Activated T-cell treated with anti-CD3 and anti-CD28 coated beads, Interleukin-2, amount 50 U/mL, for 72 hours (primary cell): ENCODE results near the gene ELP1. TPM values are rescaled to one million over a fixed set of nuclear protein-coding genes. Genes with fewer than 3 reads are reported as not detected.
"Not testable (repeated sequence)": the region's sequence is repeated elsewhere in the genome, so short reads cannot be mapped to it uniquely, and the experiment has no call there.

Source experiments
- ATAC-seq, 2 donors: fragments of 150-1000 bp; cut with Tn5 transposase; replicated peaks in 1 of 2; 2 replicates each; pipeline ENCODE4 v1.10.0; 2021; ENCODE audit warnings: moderate library complexity in 2 of 2, mild to moderate bottlenecking in 1 of 2
- DNase-seq, 2 donors: peaks; one replicate each; pipeline ENCODE4 v3.0.0; 2021 to 2022; ENCODE audit warnings: mixed read lengths in 1 of 2
- H3K27ac Mint-ChIP-seq: one replicate; pipeline ENCODE4 v1.8.0; 2022; ENCODE audit warnings: mild to moderate bottlenecking, moderate library complexity, mixed read lengths
- H3K27me3 Mint-ChIP-seq: one replicate; pipeline ENCODE4 v1.8.0; 2022; ENCODE audit warnings: low read depth, mixed read lengths
- H3K36me3 Mint-ChIP-seq, 2 donors: one replicate each; pipeline ENCODE4 v1.8.0; 2022; ENCODE audit warnings: mixed read lengths in 2 of 2, mild to moderate bottlenecking in 1 of 2; ENCODE audit not compliant: insufficient read depth in 2 of 2
- H3K4me1 Mint-ChIP-seq: one replicate; pipeline ENCODE4 v1.8.0; 2022; ENCODE audit warnings: low read depth, mixed read lengths
- H3K4me3 Mint-ChIP-seq, 2 donors: one replicate each; pipeline ENCODE4 v1.8.0; 2022; ENCODE audit warnings: mild to moderate bottlenecking in 2 of 2, mixed read lengths in 2 of 2, moderate library complexity in 2 of 2
- H3K9me3 Mint-ChIP-seq, 2 donors: one replicate each; pipeline ENCODE4 v1.8.0; 2022; ENCODE audit warnings: mixed read lengths in 2 of 2
- total RNA-seq, 2 donors: library from RNA; stranded (reverse); gene quantifications; one replicate each; pipeline ENCODE4 v1.2.3, GENCODE V29; 2022

The ELP1 gene
- total RNA-seq, 2 donors from 2014 or later = 25.6 to 39.5 TPM

DNA sequence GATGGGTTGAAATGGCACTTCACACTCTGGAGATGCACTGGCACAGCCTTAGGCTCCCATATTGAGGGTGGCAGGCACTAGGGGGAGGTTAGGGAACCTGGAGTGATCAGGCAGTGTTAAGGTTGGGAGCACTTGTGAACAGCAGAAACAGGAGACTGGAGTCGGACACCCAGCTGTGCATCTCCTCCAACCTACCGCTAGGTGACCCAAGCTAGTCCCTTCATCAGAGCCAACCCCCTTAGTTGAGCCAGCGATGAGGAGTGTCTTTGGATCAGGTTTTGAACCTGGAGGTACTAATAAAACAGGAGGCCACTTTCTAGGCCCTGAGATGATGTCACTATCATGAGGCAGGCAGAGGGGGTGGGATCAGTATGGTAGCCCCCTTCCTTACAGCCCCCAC, 79.8 kb downstream of the ELP1 start:
- Mint-ChIP-seq H3K9me3 (no peaks in the 10 kb centered on the region), H3K4me1 (no peaks in the 10 kb centered on the region), H3K4me3 (no peak overlapping the region), H3K27me3 (peaks cover 12% of the 10 kb centered on the region), H3K27ac (no peak overlapping the region), H3K36me3 (no peaks in the 10 kb centered on the region)
- ATAC-seq = no peak
- DNase-seq = no peak

DNA sequence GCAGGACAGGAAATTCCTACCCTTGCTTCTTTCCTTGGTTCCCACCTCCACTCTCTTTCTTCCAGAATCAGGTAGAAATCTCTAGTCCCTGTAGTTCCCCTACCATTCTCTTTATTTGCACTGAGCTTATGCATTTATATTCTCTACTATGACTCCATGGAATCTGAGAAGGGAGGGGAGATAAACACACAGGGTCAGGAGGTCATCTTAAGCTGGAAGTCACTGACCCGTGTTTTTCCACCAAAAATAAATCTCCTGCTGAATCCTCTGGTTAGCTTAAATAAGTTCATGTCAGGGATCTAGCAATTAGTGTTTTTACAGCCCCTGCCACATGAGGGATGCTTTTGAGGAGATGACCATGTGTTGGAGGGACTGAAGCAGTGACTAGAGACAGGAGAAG, 81.8 kb downstream of the ELP1 start:
- H3K9me3 Mint-ChIP-seq = no peaks in the 10 kb centered on the region
- DNase-seq (no peak), ATAC-seq (no peak)
- H3K27ac Mint-ChIP-seq = no peak overlapping the region
- no peak overlapping the region for H3K4me3 Mint-ChIP-seq
- H3K4me1 Mint-ChIP-seq = no peaks in the 10 kb centered on the region
- H3K36me3 Mint-ChIP-seq = no peaks in the 10 kb centered on the region
- H3K27me3 Mint-ChIP-seq = peaks cover 8% of the 10 kb centered on the region

DNA sequence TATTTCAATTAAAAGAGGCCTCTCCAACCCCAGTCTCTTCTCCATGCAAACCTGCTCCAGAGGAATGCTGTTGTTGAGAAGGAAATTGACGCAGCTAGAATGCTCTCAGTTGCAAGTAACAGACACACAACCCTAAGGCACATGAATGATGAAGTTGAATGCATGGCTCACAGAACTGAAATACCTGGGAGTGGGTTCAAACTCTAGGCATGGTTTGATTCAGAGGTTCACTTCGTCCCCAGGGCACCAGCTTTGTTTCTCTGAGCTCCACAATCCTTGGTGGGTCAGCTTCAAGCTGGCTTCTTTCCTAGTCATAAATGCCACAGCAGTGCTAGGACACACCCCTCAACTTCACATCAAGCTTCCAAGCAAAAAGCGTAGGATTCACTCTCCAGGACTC, 82.8 kb downstream of the ELP1 start:
- ATAC-seq = no peak
- Mint-ChIP-seq H3K4me3 (no peak overlapping the region), H3K4me1 (no peaks in the 10 kb centered on the region), H3K9me3 (no peaks in the 10 kb centered on the region), H3K27me3 (peaks cover 8% of the 10 kb centered on the region), H3K36me3 (no peaks in the 10 kb centered on the region), H3K27ac (no peak overlapping the region)
- DNase-seq = no peak

DNA sequence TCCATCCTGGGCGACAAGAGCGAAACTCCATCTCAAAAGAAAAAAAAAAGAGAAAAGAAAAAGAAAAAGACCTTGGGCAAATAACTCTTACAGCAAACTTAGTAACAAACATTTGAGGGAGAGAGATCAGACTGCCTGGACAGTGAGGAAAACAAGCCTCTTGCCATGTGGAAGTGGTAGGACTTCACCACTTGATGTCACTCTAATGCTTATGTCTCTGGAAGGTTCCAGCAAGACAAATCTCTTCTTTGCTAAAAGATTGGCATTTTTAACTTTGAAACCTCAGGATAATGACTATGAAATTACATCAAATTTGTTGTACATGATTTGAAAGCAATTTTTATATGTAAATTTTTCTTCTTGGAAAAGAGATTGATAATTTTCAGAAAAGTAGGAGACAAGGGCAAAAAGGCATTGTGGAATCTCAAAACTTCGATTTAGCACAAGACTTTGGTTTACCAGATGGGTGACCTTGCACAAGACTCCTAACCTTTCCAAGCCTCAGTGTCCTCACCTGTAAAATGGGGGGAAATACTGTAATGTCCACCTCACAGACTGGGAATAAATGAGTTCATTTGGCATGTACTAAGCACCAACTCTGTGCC, 83.5 kb downstream of the ELP1 start:
- H3K4me1 Mint-ChIP-seq = no peaks in the 10 kb centered on the region
- no peak overlapping the region for H3K4me3 Mint-ChIP-seq
- peaks cover 8% of the 10 kb centered on the region for H3K27me3 Mint-ChIP-seq
- ATAC-seq = no peak
- H3K9me3 Mint-ChIP-seq = no peaks in the 10 kb centered on the region
- H3K36me3 Mint-ChIP-seq = no peaks in the 10 kb centered on the region
- H3K27ac Mint-ChIP-seq = no peak overlapping the region
- no peak for DNase-seq

- not testable (repeated sequence) for H3K27ac Mint-ChIP-seq
These were observed 85.6 kb downstream of the ELP1 start for GRCh38 chr9:108848296-108848695.

GRCh38 chr9:108845947-108846346, 88.0 kb downstream of the ELP1 start:
- no peaks in the 10 kb centered on the region for H3K9me3 Mint-ChIP-seq
- H3K36me3 Mint-ChIP-seq = no peaks in the 10 kb centered on the region
- ATAC-seq = no peak
- H3K27me3 Mint-ChIP-seq = no peaks in the 10 kb centered on the region
- peaks cover 10% of the 10 kb centered on the region for H3K4me1 Mint-ChIP-seq
- H3K27ac Mint-ChIP-seq = no peak overlapping the region
- DNase-seq = no peak
- no peak overlapping the region for H3K4me3 Mint-ChIP-seq

More at GRCh38 chr9:108848296-108848695, 85.6 kb downstream of the ELP1 start:
- H3K9me3 Mint-ChIP-seq, H3K27me3 Mint-ChIP-seq, DNase-seq, H3K4me1 Mint-ChIP-seq, H3K4me3 Mint-ChIP-seq, ATAC-seq, H3K36me3 Mint-ChIP-seq: not testable (repeated sequence)

DNA sequence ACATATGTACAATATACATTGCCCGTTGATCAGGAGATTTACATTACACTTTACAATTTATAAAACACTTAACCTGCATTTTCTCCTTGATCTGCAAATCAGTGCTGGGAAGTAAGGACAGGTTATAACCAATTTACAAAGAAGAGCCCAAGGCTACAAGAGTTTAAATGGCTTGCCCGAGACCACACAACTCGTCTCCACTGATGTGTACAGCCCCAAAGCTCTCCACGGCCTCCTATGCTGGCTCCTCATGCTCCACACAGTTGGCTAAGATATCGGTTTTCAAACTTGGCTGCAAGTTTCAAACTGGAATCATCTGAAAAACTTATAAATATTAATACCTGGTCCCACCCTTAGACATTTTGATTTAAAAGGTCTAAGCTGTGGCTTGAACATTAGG, 88.4 kb downstream of the ELP1 start:
- H3K27me3 Mint-ChIP-seq = no peaks in the 10 kb centered on the region
- ATAC-seq = no peak
- H3K4me1 Mint-ChIP-seq = peaks cover 10% of the 10 kb centered on the region

GRCh38 chr9:108844856-108845255, 89.1 kb downstream of the ELP1 start:
- Mint-ChIP-seq H3K27me3 (no peaks in the 10 kb centered on the region), H3K27ac (no peak overlapping the region), H3K36me3 (no peaks in the 10 kb centered on the region), H3K4me3 (no peak overlapping the region), H3K4me1 (peaks cover 10% of the 10 kb centered on the region), H3K9me3 (no peaks in the 10 kb centered on the region)
- DNase-seq (no peak), ATAC-seq (no peak)

More for the DNA sequence above, 88.4 kb downstream of the ELP1 start:
- no peak for DNase-seq
- no peaks in the 10 kb centered on the region for H3K9me3 Mint-ChIP-seq
- H3K36me3 Mint-ChIP-seq = no peaks in the 10 kb centered on the region
- no peak overlapping the region for H3K27ac Mint-ChIP-seq
- H3K4me3 Mint-ChIP-seq = no peak overlapping the region

GRCh38 chr9:108844391-108844790, 89.5 kb downstream of the ELP1 start:
- Mint-ChIP-seq H3K4me3 (no peak overlapping the region), H3K4me1 (peaks cover 10% of the 10 kb centered on the region), H3K27ac (no peak overlapping the region), H3K36me3 (no peaks in the 10 kb centered on the region), H3K27me3 (no peaks in the 10 kb centered on the region), H3K9me3 (no peaks in the 10 kb centered on the region)
- DNase-seq = no peak
- ATAC-seq = no peak

GRCh38 chr9:108842610-108843295, 91.2 kb downstream of the ELP1 start:
- DNase-seq = peak in 1 of 2 donors; percentile 28
- ATAC-seq = peak; percentile 43 to 57
- Mint-ChIP-seq H3K27ac (no peak overlapping the region), H3K4me1 (peaks cover 10% of the 10 kb centered on the region), H3K4me3 (peak overlapping the region; percentile 54 to 78), H3K9me3 (no peaks in the 10 kb centered on the region), H3K36me3 (no peaks in the 10 kb centered on the region), H3K27me3 (no peaks in the 10 kb centered on the region)

DNA sequence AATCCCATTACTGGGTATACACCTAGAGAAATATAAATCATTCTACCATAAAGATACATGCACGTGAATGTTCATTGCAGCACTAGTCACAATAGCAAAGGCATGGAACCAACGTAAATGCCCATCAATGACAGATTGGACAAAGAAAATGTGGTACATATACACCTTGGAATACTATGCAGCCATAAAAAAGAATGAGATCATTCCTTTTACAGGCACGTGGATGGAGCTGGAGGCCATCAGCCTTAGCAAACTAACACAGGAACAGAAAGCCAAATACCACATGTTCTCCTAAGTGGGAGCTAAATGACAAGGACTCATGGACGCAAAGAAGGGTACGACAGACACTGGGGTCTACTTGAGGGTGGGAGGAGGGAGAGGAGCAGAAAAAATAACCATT, 94.4 kb downstream of the ELP1 start:
- not testable (repeated sequence) for DNase-seq, H3K4me3 Mint-ChIP-seq, H3K27ac Mint-ChIP-seq, H3K36me3 Mint-ChIP-seq, H3K9me3 Mint-ChIP-seq, ATAC-seq, H3K27me3 Mint-ChIP-seq
- peaks cover 20% of the 10 kb centered on the region for H3K4me1 Mint-ChIP-seq

DNA sequence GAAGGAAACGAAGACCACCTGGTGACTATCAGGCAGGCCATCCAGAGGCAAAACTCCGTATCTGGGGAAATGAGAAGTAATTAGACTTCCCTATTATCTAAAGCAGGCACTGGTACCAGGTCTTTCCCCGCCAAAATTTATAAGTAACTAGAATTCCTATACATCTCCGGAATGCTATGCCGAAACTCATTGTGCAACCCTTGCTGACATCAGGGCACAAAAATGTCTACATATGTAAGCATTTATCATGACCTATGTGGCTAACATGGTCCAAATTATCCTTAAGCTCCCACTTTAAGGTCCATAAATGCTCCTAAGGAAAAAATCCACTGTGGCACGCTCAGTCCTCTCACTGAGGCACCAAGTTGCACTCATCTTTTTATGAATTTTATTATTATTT, 95.9 kb downstream of the ELP1 start:
- H3K4me1 Mint-ChIP-seq = peaks cover 19% of the 10 kb centered on the region
- ATAC-seq (no peak), DNase-seq (no peak)
- no peaks in the 10 kb centered on the region for H3K27me3 Mint-ChIP-seq
- no peak overlapping the region for H3K27ac Mint-ChIP-seq
- no peaks in the 10 kb centered on the region for H3K9me3 Mint-ChIP-seq
- no peaks in the 10 kb centered on the region for H3K36me3 Mint-ChIP-seq
- no peak overlapping the region for H3K4me3 Mint-ChIP-seq

DNA sequence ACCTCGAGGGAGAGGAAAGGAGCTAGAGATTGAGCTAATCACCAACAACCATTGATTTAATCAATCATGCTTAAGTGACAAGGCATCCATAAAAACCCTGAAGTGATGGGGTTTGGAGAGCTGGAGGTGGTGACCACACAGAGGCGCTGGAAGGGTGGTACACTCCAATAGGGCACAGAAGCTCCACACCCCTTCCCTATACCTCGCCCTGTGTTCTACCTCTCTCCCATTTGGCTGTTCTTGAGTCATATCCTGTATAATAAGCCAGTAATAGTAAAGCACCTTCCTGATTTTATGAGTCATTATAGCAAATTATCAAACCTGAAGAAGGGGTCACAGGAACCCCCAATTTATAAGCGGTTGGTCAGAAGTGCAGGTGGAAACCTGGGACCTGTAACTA, 96.4 kb downstream of the ELP1 start:
- Mint-ChIP-seq H3K27ac (no peak overlapping the region), H3K4me3 (no peak overlapping the region), H3K4me1 (peaks cover 14% of the 10 kb centered on the region), H3K27me3 (no peaks in the 10 kb centered on the region), H3K9me3 (no peaks in the 10 kb centered on the region), H3K36me3 (no peaks in the 10 kb centered on the region)
- ATAC-seq = no peak
- no peak for DNase-seq

DNA sequence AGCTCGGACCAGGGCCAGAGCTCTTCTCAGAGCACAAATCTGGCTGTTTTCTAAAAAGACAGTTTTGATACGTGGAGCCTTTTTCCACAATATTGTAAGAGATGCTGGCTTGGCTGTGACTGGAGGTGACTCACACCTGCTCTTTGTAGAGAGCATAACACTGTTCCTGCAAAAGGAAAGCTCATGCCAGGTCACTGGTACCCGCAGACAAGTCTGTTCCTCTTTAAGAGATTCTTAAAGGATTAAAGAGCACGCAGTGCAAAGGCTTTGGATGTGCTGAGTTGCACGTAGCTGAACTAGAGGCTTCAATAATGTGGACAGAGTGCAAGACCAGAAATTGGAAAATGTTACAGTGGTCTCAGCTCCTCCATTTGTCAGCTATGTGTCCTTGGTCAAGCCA, 97.1 kb downstream of the ELP1 start:
- Mint-ChIP-seq H3K27ac (no peak overlapping the region), H3K36me3 (no peaks in the 10 kb centered on the region), H3K4me1 (peaks cover 10% of the 10 kb centered on the region), H3K9me3 (no peaks in the 10 kb centered on the region), H3K27me3 (no peaks in the 10 kb centered on the region), H3K4me3 (no peak overlapping the region)
- DNase-seq (no peak), ATAC-seq (no peak)
